GM12864 (cell line): ENCODE measurements around the gene PCID2.

ENCODE experiments used
- DNase-seq: peaks from one replicate; pipeline ENCODE4 v3.0.0-alpha.2; 2011; ENCODE audit warnings: low read depth
- H3K4me3 ChIP-seq: 2 replicates; pipeline ENCODE4 v1.5.1; 2011; ENCODE audit warnings: mild to moderate bottlenecking, low read depth, low read length, control low read depth
- CTCF ChIP-seq: IDR thresholded peaks from 2 replicates; pipeline ENCODE4 v1.5.1; 2011; ENCODE audit warnings: low read depth, mild to moderate bottlenecking, moderate library complexity, low read length, control low read depth, inconsistent platforms; ENCODE audit errors: missing control alignments

The PCID2 gene

GRCh38 chr13:113229161-113229560 is 20.7 kb upstream of the PCID2 start:
- TF ChIP-seq CTCF: no peak
- no peak for DNase-seq
- H3K4me3 ChIP-seq: no peak overlapping the region

- DNase-seq: no peak
- H3K4me3 ChIP-seq: no peak overlapping the region
- no peak for TF ChIP-seq CTCF
Observed at GRCh38 chr13:113226873-113227450, 18.5 kb upstream of the PCID2 start.

GRCh38 chr13:113225515-113225914 is 17.0 kb upstream of the PCID2 start:
- no peak overlapping the region for H3K4me3 ChIP-seq
- no peak for TF ChIP-seq CTCF
- no peak for DNase-seq

- H3K4me3 ChIP-seq: no peak overlapping the region
- no peak for TF ChIP-seq CTCF
- DNase-seq: no peak
Observed at GRCh38 chr13:113224486-113224885, 16.0 kb upstream of the PCID2 start.

GRCh38 chr13:113223070-113223469 is 14.6 kb upstream of the PCID2 start:
- no peak for DNase-seq
- no peak overlapping the region for H3K4me3 ChIP-seq
- TF ChIP-seq CTCF: no peak

GRCh38 chr13:113220877-113221276 is 12.4 kb upstream of the PCID2 start:
- no peak for TF ChIP-seq CTCF
- no peak for DNase-seq
- H3K4me3 ChIP-seq: no peak overlapping the region

GRCh38 chr13:113220141-113220598 is 11.7 kb upstream of the PCID2 start:
- no peak overlapping the region for H3K4me3 ChIP-seq
- no peak for TF ChIP-seq CTCF
- DNase-seq: no peak
